ENCODE data around the gene OPCML. TPM values are rescaled to one million over a fixed set of nuclear protein-coding genes. Genes with fewer than 3 reads are reported as not detected.

Gene OPCML
- total and polyA plus RNA-seq, 2 donors (not counting 1 experiment from before 2014, with no cell fraction given): not detected

GRCh38 chr11:132969892-132970291, 562.4 kb downstream of the OPCML start:
- Histone ChIP-seq H3K36me3 (replicated peaks in 1 of 2; ENCODE audit: control extremely low read depth in 1 of 2, control insufficient read depth in 1 of 2, extremely low read depth in 1 of 2, insufficient read depth in 2 of 2, low read length in 1 of 2) (no peaks in the 10 kb centered on the region), H3K79me2 (ENCODE audit: control insufficient read depth, insufficient read depth, low read length) (no peaks in the 10 kb centered on the region), H3K4me3 (ENCODE audit: control extremely low read depth in 1 of 5, extremely low read depth in 1 of 5, insufficient read depth in 1 of 5, low read depth in 2 of 5, low read length in 4 of 5) (no peak overlapping the region), H3K9ac (ENCODE audit: low read length) (no peak overlapping the region), H3K9me3 (ENCODE audit: control extremely low read depth in 1 of 3, control insufficient read depth in 2 of 3, insufficient read depth in 1 of 3, low read length in 2 of 3) (peaks cover 0 to 2% (median 0%) of the 10 kb centered on the region in 3 donors), H3K27ac (ENCODE audit: low read length in 2 of 2) (no peak overlapping the region), H3K4me1 (ENCODE audit: control insufficient read depth in 2 of 2, insufficient read depth in 2 of 2, low read length in 2 of 2) (no peaks in the 10 kb centered on the region), H3K4me2 (replicated peaks; ENCODE audit: low read depth, low read length, poor library complexity, severe bottlenecking) (no peak overlapping the region), H2AFZ (ENCODE audit: insufficient read depth, low read depth, low read length, poor library complexity, severe bottlenecking) (no peak overlapping the region), H3K27me3 (replicated peaks in 1 of 4; ENCODE audit: control extremely low read depth in 1 of 4, control insufficient read depth in 3 of 4, insufficient read depth in 4 of 4, low read length in 3 of 4) (no peaks in the 10 kb centered on the region), H4K20me1 (ENCODE audit: control insufficient read depth, insufficient read depth, low read length, poor library complexity, severe bottlenecking) (no peaks in the 10 kb centered on the region)
- H3K9me3 Mint-ChIP-seq (ENCODE audit: insufficient read depth): no peaks in the 10 kb centered on the region
- no peaks in the 10 kb centered on the region for H3K27me3 Mint-ChIP-seq
- WGBS (ENCODE audit: insufficient coverage): 100% methylated on average over 1 of the region's 4 CpGs
- H3K27ac Mint-ChIP-seq: no peak overlapping the region
- CTCF ChIA-PET: no interaction called here
- intact Hi-C loops (cut with micrococcal nuclease): no loop called here
- POLR2A ChIA-PET: no interaction called here
- TF ChIP-seq CTCF (IDR thresholded peaks at IDR 0.05) (no peak), EZH2 (IDR thresholded peaks at IDR 0.05; ENCODE audit: borderline replicate concordance, insufficient read depth, low read depth, low read length, poor library complexity, severe bottlenecking) (no peak)
- no peak for DNase-seq
- H3K4me3 Mint-ChIP-seq: no peak overlapping the region
- no peaks in the 10 kb centered on the region for H3K4me1 Mint-ChIP-seq
- ATAC-seq (ENCODE audit: low read depth): no peak

GRCh38 chr11:132962041-132962440, 570.3 kb downstream of the OPCML start:
- no peak for TF ChIP-seq CTCF (IDR thresholded peaks at IDR 0.05)
- no peak for TF ChIP-seq EZH2 (IDR thresholded peaks at IDR 0.05; ENCODE audit: borderline replicate concordance, insufficient read depth, low read depth, low read length, poor library complexity, severe bottlenecking)
- POLR2A ChIA-PET: no interaction called here
- Mint-ChIP-seq H3K27ac (no peak overlapping the region), H3K4me3 (no peak overlapping the region), H3K4me1 (no peaks in the 10 kb centered on the region), H3K27me3 (no peaks in the 10 kb centered on the region), H3K9me3 (ENCODE audit: insufficient read depth) (peaks cover 2% of the 10 kb centered on the region)
- CTCF ChIA-PET: no interaction called here
- DNase-seq: no peak
- no peaks in the 10 kb centered on the region for H3K4me1 ChIP-seq (ENCODE audit: control insufficient read depth in 2 of 2, insufficient read depth in 2 of 2, low read length in 2 of 2)
- no peak overlapping the region for H3K27ac ChIP-seq (ENCODE audit: low read length in 2 of 2)
- H3K4me2 ChIP-seq (replicated peaks; ENCODE audit: low read depth, low read length, poor library complexity, severe bottlenecking): no peak overlapping the region
- intact Hi-C loops (cut with micrococcal nuclease): no loop called here
- H3K36me3 ChIP-seq (replicated peaks in 1 of 2; ENCODE audit: control extremely low read depth in 1 of 2, control insufficient read depth in 1 of 2, extremely low read depth in 1 of 2, insufficient read depth in 2 of 2, low read length in 1 of 2): no peaks in the 10 kb centered on the region
- peaks cover 0 to 5% (median 0%) of the 10 kb centered on the region in 3 donors for H3K9me3 ChIP-seq (ENCODE audit: control extremely low read depth in 1 of 3, control insufficient read depth in 2 of 3, insufficient read depth in 1 of 3, low read length in 2 of 3)
- H3K4me3 ChIP-seq (ENCODE audit: control extremely low read depth in 1 of 5, extremely low read depth in 1 of 5, insufficient read depth in 1 of 5, low read depth in 2 of 5, low read length in 4 of 5): no peak overlapping the region
- no peak overlapping the region for H3K9ac ChIP-seq (ENCODE audit: low read length)
- H2AFZ ChIP-seq (ENCODE audit: insufficient read depth, low read depth, low read length, poor library complexity, severe bottlenecking): no peak overlapping the region
- no peak for ATAC-seq (ENCODE audit: low read depth)
- no peaks in the 10 kb centered on the region for H4K20me1 ChIP-seq (ENCODE audit: control insufficient read depth, insufficient read depth, low read length, poor library complexity, severe bottlenecking)
- WGBS (ENCODE audit: insufficient coverage): 64% methylated on average over 5 of the region's 6 CpGs
- no peaks in the 10 kb centered on the region for H3K27me3 ChIP-seq (replicated peaks in 1 of 4; ENCODE audit: control extremely low read depth in 1 of 4, control insufficient read depth in 3 of 4, insufficient read depth in 4 of 4, low read length in 3 of 4)
- H3K79me2 ChIP-seq (ENCODE audit: control insufficient read depth, insufficient read depth, low read length): no peaks in the 10 kb centered on the region
